WTC11 (cell line): ENCODE data around the gene GJB3.

Source experiments
- CREM ChIP-seq: sonication (generic); formaldehyde crosslinking; IDR thresholded peaks from 2 replicates; pipeline ENCODE4 v1.8.1; 2022; ENCODE audit warnings: mild to moderate bottlenecking, missing genetic modification reagents, moderate library complexity
- NFYB ChIP-seq: sonication (generic); formaldehyde crosslinking; conservative IDR thresholded peaks from 2 replicates; pipeline ENCODE4 v1.8.0; 2022; ENCODE audit warnings: low read depth, missing genetic modification reagents
- TCF7 ChIP-seq: sonication (generic); formaldehyde crosslinking; IDR thresholded peaks from 2 replicates; pipeline ENCODE4 v1.8.0; 2022; ENCODE audit warnings: mild to moderate bottlenecking, low read depth, missing genetic modification reagents, moderate library complexity
- TF ChIP-seq, protein P1 (sequence below): fragments of 200-600 bp; IDR thresholded peaks from 2 replicates; pipeline ENCODE4 v1.8.0; 2022; ENCODE audit warnings: antibody characterized with exemption
- TF ChIP-seq, protein P2 (sequence below): sonication (generic); formaldehyde crosslinking; conservative IDR thresholded peaks from 2 replicates; pipeline ENCODE4 v1.8.1; 2023; ENCODE audit warnings: mild to moderate bottlenecking, low read depth, missing genetic modification reagents, moderate library complexity
- TF ChIP-seq, protein P3 (sequence below): sonication (generic); formaldehyde crosslinking; IDR thresholded peaks from 2 replicates; pipeline ENCODE4 v1.8.0; 2022; ENCODE audit warnings: mild to moderate bottlenecking, missing genetic modification reagents

DNA sequence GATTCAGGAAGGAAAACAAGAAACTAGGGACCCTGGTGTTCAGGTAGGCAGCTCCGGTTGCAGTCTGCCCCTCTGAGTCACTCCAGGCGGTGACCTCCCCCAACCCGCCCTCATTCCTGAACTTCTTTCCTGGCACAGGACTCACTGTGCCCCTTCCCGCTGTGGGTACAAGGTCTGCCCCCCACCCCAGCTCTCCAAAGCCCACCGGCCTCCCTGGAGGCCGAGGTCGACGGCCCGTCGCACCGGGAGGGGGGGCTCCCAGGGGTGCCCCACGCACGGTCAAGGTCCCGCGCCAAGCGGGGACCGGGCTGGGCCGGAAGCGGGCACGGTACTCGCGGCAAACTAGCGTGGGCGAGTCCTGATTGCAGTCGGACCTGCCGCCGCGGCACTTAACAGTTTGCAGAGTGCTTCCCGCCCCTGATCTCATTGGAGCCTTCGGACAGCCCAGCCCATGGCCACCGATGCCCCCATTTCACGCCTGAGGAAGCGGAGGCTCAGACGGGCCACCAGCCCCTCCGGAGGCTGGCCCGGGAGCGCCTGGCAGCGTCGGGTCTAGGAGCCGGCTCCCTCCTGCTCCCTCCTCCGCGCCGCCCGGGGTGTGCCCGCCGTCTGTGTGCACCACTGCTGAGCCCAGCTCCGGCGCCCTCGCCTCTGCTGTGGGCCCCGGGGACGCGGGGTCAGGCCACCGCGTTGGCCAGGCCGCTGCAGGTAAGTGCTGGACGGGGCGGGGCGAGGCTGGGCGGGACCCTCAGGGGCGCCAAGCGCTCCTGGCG lies at the start of gene GJB3:
- TF ChIP-seq NFYB (CRISPR knock-in tag) (no peak), CREM (CRISPR knock-in tag) (no peak), TCF7 (CRISPR knock-in tag) (no peak)
- TF ChIP-seq, protein P1, sequence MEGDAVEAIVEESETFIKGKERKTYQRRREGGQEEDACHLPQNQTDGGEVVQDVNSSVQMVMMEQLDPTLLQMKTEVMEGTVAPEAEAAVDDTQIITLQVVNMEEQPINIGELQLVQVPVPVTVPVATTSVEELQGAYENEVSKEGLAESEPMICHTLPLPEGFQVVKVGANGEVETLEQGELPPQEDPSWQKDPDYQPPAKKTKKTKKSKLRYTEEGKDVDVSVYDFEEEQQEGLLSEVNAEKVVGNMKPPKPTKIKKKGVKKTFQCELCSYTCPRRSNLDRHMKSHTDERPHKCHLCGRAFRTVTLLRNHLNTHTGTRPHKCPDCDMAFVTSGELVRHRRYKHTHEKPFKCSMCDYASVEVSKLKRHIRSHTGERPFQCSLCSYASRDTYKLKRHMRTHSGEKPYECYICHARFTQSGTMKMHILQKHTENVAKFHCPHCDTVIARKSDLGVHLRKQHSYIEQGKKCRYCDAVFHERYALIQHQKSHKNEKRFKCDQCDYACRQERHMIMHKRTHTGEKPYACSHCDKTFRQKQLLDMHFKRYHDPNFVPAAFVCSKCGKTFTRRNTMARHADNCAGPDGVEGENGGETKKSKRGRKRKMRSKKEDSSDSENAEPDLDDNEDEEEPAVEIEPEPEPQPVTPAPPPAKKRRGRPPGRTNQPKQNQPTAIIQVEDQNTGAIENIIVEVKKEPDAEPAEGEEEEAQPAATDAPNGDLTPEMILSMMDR = no peak
- TF ChIP-seq, protein P2, sequence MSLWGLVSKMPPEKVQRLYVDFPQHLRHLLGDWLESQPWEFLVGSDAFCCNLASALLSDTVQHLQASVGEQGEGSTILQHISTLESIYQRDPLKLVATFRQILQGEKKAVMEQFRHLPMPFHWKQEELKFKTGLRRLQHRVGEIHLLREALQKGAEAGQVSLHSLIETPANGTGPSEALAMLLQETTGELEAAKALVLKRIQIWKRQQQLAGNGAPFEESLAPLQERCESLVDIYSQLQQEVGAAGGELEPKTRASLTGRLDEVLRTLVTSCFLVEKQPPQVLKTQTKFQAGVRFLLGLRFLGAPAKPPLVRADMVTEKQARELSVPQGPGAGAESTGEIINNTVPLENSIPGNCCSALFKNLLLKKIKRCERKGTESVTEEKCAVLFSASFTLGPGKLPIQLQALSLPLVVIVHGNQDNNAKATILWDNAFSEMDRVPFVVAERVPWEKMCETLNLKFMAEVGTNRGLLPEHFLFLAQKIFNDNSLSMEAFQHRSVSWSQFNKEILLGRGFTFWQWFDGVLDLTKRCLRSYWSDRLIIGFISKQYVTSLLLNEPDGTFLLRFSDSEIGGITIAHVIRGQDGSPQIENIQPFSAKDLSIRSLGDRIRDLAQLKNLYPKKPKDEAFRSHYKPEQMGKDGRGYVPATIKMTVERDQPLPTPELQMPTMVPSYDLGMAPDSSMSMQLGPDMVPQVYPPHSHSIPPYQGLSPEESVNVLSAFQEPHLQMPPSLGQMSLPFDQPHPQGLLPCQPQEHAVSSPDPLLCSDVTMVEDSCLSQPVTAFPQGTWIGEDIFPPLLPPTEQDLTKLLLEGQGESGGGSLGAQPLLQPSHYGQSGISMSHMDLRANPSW (CRISPR knock-in tag) = no peak
- TF ChIP-seq, protein P3, sequence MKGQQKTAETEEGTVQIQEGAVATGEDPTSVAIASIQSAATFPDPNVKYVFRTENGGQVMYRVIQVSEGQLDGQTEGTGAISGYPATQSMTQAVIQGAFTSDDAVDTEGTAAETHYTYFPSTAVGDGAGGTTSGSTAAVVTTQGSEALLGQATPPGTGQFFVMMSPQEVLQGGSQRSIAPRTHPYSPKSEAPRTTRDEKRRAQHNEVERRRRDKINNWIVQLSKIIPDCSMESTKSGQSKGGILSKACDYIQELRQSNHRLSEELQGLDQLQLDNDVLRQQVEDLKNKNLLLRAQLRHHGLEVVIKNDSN (CRISPR knock-in tag) = no peak
